Gastroesophageal sphincter (tissue), 3 donors: ENCODE data around the gene SATB2.

Experiments
- POLR2A ChIP-seq, 2 donors: fragments of 450-650 bp; IDR thresholded peaks; one replicate each; pipeline ENCODE4 v1.6.1; 2017; ENCODE audit warnings: antibody characterized with exemption in 2 of 2, mild to moderate bottlenecking in 2 of 2, moderate library complexity in 1 of 2
- TF ChIP-seq, protein P1 (sequence below), 4 experiments: fragments of 200-600 bp in 2 of 4; fragments of 450-650 bp in 2 of 4; sonication (generic) in 1 of 4; IDR thresholded peaks; one replicate each; pipeline ENCODE4 v1.5.1; 2017 to 2019; ENCODE audit warnings: antibody characterized with exemption in 4 of 4, mild to moderate bottlenecking in 2 of 4, moderate library complexity in 2 of 4

- TF ChIP-seq, protein P1, sequence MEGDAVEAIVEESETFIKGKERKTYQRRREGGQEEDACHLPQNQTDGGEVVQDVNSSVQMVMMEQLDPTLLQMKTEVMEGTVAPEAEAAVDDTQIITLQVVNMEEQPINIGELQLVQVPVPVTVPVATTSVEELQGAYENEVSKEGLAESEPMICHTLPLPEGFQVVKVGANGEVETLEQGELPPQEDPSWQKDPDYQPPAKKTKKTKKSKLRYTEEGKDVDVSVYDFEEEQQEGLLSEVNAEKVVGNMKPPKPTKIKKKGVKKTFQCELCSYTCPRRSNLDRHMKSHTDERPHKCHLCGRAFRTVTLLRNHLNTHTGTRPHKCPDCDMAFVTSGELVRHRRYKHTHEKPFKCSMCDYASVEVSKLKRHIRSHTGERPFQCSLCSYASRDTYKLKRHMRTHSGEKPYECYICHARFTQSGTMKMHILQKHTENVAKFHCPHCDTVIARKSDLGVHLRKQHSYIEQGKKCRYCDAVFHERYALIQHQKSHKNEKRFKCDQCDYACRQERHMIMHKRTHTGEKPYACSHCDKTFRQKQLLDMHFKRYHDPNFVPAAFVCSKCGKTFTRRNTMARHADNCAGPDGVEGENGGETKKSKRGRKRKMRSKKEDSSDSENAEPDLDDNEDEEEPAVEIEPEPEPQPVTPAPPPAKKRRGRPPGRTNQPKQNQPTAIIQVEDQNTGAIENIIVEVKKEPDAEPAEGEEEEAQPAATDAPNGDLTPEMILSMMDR (IDR thresholded peaks at IDR 0.05), result no peak
- no peak for TF ChIP-seq POLR2A (IDR thresholded peaks at IDR 0.05)
Measured at GRCh38 chr2:199309973-199310372, 147.8 kb downstream of the SATB2 start.
